GM08714 (cell line): Measurements from ENCODE around the gene B4GALNT4.
"Not testable (repeated sequence)": the region's sequence is repeated elsewhere in the genome, so short reads cannot be mapped to it uniquely, and the experiment has no call there.

ENCODE experiments used
- H3K4me3 ChIP-seq: fragments of 200-500 bp; sonication (Bioruptor generic); 2 replicates; pipeline ENCODE4 v1.5.1; 2014; ENCODE audit warnings: mild to moderate bottlenecking, low read length, inconsistent platforms
- ZNF274 ChIP-seq: IDR thresholded peaks from 2 replicates; pipeline ENCODE4 v1.6.1; 2012; ENCODE audit warnings: mild to moderate bottlenecking, low read depth, low read length

The B4GALNT4 gene

GRCh38 chr11:383431-383830, 14.1 kb downstream of the B4GALNT4 start:
- no peak for TF ChIP-seq ZNF274
- H3K4me3 ChIP-seq: no peak overlapping the region

GRCh38 chr11:384511-384910, 15.2 kb downstream of the B4GALNT4 start:
- TF ChIP-seq ZNF274: no peak
- H3K4me3 ChIP-seq: no peak overlapping the region

- TF ChIP-seq ZNF274: no peak
- no peak overlapping the region for H3K4me3 ChIP-seq
These were observed 16.5 kb downstream of the B4GALNT4 start for GRCh38 chr11:385594-386351.

- TF ChIP-seq ZNF274: no peak
- H3K4me3 ChIP-seq: no peak overlapping the region
These were observed 17.2 kb downstream of the B4GALNT4 start for GRCh38 chr11:386483-386882.

GRCh38 chr11:387193-387793, 18.0 kb downstream of the B4GALNT4 start:
- no peak overlapping the region for H3K4me3 ChIP-seq
- no peak for TF ChIP-seq ZNF274

GRCh38 chr11:389369-389768, 20.1 kb downstream of the B4GALNT4 start:
- not testable (repeated sequence) for H3K4me3 ChIP-seq

- no peak for TF ChIP-seq ZNF274
- H3K4me3 ChIP-seq: no peak overlapping the region
These were observed 20.9 kb downstream of the B4GALNT4 start for GRCh38 chr11:390175-390574.

- TF ChIP-seq ZNF274: no peak
- no peak overlapping the region for H3K4me3 ChIP-seq
These were observed 22.1 kb downstream of the B4GALNT4 start for GRCh38 chr11:391117-392017.

- H3K4me3 ChIP-seq: no peak overlapping the region
- TF ChIP-seq ZNF274: no peak
These were observed 22.9 kb downstream of the B4GALNT4 start for GRCh38 chr11:392102-392777.

GRCh38 chr11:393219-394033, 24.1 kb downstream of the B4GALNT4 start:
- H3K4me3 ChIP-seq: no peak overlapping the region
- TF ChIP-seq ZNF274: no peak

GRCh38 chr11:394034-394857, 24.9 kb downstream of the B4GALNT4 start, which contains the start of gene PKP3:
Gene PKP3, plus strand, starts transcription at chr11:394209. Its CDS starts 84 bp downstream, at chr11:394293.
- H3K4me3 ChIP-seq: no peak within 1 kb of the TSS
- TF ChIP-seq ZNF274: no peak

GRCh38 chr11:394858-395655, 25.8 kb downstream of the B4GALNT4 start:
- H3K4me3 ChIP-seq: no peak overlapping the region
- no peak for TF ChIP-seq ZNF274
